HTERT RPE-1 (cell line): ENCODE results near the gene DGAT2.

Source experiments
- in situ Hi-C: fragments of 300-500 bp; cut with MboI; formaldehyde crosslinking; loops from 4 replicates; pipeline ENCODE4 v1.14.3; 2020; ENCODE audit warnings: low sequenced_read_pairs

DGAT2 gene

DNA sequence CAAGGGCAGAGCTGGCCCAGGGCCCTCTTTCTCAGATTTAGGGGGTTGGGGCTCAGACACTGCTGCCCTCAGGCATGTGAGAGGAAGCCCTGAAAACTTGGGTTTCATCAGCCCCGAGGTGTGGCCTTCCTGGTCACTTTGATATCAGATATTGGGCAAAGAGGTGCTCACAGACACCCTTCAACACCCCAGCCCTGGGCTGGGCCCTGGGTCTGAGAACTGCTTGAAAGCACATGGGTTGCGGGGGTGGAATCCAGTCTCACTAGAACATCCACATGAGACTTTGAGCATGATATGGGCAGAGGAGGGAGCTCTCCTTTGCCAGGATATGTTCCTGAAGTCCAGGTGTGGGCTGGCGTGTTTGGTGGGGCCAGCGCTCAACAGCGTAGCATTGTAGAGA lies 10.4 kb downstream of the DGAT2 start:
- in situ Hi-C loops, result no loop called here

GRCh38 chr11:75779960-75780359 lies 11.4 kb downstream of the DGAT2 start:
- in situ Hi-C loops, result no loop called here

DNA sequence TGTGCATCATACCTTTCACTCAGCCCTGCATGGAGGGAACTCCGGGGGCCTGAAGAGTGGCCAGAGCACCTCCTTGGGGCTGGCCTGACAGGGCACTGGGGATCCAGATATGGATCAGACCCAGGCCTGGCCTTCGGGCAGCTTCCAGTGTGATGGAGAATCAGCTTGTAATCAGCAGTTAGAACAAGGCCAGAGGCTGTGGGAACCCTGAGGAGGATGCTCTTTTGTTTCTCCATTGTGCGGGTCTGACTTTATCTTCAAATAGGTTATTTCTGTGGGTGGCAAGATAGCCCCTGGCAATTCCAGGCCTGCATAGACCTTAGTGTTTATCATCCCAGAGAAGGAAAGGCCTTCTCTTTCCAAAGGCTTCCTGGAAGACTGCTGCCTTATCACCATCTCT lies 12.3 kb downstream of the DGAT2 start:
- in situ Hi-C loops, result no loop called here

- in situ Hi-C loops, result no loop called here
Observed at GRCh38 chr11:75781296-75781695, 12.7 kb downstream of the DGAT2 start.

DNA sequence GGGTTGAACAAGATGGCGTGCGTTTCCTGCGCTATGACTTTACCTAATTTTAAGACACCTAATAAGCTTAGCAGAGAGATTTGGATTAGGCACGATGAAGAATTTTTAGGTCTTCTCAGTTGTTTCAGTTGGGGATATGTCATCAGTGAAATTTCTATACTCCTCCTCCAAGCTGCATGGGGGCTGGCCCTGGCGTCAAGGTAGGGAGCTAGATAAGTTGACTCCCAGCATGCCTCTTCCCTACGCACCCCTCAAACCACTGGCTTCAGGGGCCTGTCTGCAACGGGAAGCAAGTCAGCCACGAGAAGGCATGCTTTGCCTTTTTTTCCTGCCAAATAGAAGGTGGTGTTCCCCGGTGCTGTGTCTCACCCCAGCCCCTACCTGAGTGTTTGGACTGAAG lies 13.3 kb downstream of the DGAT2 start:
- in situ Hi-C loops, result no loop called here

- in situ Hi-C loops, result no loop called here
Observed at GRCh38 chr11:75782540-75783263, 14.1 kb downstream of the DGAT2 start.

DNA sequence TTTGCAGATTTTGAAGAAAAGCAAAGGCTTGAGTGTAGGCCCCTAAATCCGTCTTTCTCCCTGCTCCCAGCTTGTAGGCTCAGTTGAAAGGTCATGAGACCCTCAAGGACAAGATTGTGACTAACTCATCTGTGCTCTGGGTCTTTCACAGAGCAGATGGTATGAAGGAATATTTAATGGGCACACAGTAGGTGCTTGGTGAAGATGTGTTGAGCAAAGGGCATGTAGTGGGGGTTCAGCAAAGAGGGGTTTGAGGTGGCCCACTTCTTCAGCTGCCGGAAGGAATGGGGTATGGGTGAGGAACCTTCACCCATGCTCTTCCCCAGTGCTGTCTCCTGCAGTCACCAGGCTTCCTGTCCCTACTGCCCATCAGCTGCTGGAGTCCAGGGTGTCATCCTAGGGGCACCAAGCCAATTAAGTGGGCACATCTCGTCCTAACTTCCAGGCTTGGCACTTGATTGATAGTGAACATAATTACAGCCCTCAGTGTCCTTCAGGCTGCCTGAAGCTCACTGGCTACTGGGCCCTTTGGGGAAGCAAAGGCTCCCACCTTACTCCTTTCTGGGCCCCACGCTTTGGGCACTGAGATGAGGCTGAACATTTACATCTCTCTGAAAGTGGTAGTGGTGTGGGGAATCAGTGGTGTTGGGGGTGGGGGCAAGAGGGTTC lies 15.0 kb downstream of the DGAT2 start:
- in situ Hi-C loops, result no loop called here

GRCh38 chr11:75784085-75784478 lies 15.5 kb downstream of the DGAT2 start:
- in situ Hi-C loops, result no loop called here

- in situ Hi-C loops, result no loop called here
Observed at GRCh38 chr11:75784506-75784905, 15.9 kb downstream of the DGAT2 start.

DNA sequence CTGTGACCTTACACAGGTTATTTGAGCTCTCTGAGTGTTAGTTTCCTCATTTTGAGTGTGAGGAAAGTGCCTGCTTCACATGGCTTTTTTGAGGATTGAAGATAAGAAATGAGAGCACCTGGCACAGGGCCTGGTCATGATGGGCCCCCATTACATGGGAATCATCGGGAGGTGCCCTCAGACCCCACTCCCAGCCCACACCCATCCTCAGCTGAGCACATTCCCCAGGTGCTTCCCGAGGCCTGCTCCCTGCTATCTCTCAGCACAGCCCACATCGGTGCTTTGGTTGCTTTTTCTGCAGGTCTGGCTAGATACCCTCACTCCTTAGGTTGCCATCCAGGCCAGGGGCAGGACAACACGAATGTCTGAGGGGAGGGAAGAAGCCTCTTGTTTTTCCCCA lies 16.6 kb downstream of the DGAT2 start:
- in situ Hi-C loops, result no loop called here

DNA sequence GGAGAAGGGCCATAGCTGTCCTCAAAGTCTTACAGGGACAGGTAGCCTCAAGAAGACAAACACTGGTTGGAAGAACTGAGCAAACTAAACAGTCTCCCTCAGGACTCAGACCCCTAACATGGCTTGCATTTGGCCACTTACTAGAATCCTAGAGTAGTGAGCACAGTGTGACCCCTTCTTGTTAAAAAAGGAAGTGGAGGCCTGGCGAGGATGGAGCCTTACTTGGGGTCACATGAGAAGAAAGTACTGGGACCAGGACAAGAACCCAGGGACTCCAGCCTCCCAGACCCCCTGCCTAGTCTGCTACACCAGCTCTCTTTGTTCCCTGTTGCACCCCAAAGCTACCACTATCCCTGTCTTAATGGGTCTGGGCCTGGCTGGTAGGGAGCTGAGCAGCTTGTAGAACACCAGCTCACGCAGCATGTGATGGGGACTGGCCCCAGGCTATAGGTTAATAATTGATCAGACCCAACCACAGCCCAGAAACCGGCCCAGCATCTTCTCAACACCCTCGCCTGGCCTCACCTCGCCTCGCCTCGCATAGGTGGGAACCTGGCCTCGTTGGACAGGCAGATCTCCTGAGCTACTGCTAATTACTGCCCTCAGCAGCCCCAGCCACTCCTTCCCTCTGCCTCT lies 17.6 kb downstream of the DGAT2 start:
- in situ Hi-C loops, result no loop called here

DNA sequence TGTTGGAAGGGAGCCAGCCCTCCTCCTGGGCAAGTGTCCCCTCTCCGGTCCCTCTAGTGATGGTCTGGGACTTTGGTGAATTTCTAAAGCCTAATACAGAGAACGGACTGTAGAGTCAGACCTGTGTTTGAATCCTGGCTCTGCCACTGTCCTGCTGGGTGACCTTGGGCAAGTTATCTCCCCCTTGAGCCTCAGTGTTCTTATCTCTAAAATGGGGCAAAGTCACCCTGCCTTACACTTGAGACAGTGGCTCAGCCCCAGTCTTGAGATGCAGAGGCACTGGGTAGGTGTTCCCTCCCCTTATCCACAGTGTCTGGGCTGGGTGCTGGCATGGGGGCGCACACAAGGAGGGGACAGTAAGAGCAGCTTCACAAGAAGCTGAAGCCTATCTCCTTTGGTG lies 20.9 kb downstream of the DGAT2 start:
- in situ Hi-C loops, result no loop called here

DNA sequence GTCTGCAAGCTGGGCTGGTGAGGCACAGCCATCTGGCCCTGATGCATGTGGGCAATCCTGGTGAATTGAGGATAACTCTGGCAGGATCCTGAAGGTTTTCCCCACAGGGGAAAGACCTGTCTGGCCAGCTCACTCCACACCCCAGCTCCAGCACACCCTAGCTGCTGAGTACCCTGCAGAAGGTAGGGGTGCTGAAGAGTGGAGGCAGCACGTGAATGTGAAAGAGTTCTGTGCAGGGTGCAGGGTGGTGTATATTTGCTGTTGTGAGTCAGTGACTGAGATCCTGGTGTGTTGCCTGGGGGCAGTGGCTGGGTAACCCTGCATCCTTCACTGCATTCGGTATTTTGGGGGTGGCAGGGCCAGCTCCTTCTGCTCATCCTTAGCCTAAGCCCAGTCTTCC lies 22.4 kb downstream of the DGAT2 start:
- in situ Hi-C loops, result no loop called here

DNA sequence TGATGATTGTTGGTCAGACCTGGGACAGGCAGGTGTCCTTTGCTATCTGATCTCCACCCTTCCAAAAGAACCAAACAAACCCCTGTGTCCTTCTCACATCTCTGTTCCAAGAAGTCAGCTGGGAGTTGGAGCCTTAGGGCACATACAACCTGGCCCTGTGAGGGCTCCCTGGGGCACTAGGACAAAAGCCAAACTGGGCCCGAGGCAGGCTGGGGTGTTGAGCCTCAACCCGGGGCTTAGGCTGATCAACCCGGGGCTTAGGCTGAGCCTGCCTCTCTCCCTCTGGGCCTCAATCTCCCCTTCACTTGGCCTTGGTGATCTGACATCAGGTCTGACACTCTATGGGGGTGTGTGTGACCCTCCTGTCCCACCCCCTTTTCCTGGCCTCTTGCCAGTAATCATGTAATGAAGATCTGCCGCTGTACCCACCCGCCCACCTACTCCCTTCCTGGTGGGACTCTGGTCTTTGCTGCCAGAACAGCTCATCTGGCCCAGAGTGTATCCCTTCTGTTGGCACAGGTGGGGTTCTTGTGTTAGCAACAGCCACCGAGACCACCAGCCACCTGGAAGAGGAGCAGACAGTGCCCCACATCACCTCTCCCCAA lies 23.7 kb downstream of the DGAT2 start:
- in situ Hi-C loops, result no loop called here

- in situ Hi-C loops, result no loop called here
Observed at GRCh38 chr11:75792997-75793800, 24.6 kb downstream of the DGAT2 start.

GRCh38 chr11:75793966-75794365 lies 25.4 kb downstream of the DGAT2 start:
- in situ Hi-C loops, result no loop called here

DNA sequence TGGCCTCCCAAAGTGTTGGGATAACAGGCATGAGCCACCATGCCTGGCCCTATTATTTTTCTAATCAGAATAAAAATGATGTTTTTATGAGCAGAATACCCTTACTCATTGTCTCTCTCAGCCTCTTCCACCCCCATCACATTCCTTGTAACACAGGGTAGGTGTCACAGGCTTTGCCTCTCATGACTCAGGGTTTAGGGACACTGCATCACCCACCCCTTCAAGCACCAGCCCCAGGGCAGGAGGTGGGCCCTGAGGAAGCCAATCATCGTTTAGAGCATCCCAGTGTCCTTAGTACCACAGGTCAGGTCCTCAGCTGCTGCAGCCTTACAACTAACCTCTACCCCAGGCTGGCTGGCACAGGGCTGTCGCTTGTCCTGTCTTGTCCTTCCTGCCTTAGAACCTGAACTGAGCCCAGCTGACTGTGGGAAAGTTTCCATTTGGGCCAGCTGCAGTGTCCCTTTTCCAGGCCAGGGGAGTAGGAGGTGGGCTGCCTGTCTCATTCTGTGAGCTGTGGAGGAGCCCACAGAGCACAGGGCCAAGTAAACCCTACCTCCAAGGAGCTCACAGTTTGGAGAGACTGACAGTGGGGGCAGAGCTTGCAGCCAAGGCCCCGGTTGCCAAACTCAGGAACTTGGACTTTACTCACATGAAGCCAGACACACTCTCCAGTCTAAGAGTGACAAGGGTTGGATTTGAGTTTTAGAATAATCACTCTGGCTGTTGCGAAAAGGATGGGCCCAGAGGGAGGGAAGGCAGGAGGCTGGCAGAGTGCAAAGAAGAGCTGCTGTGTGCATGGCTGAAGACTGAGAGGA lies 26.9 kb downstream of the DGAT2 start:
- in situ Hi-C loops, result no loop called here

DNA sequence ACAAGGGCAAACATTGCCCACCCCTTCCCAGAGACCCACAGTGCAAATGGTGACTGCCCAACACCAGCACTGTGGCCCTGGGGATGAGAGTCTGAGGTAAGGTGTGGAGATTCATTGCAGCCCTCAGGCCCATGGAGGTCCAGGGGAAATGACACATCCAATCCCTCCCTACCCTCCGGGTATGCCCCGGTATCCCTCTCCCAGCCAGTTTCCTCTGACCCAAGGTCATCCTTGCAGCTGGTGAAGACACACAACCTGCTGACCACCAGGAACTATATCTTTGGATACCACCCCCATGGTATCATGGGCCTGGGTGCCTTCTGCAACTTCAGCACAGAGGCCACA lies 27.5 kb downstream of the DGAT2 start:
- in situ Hi-C loops, result no loop called here

DNA sequence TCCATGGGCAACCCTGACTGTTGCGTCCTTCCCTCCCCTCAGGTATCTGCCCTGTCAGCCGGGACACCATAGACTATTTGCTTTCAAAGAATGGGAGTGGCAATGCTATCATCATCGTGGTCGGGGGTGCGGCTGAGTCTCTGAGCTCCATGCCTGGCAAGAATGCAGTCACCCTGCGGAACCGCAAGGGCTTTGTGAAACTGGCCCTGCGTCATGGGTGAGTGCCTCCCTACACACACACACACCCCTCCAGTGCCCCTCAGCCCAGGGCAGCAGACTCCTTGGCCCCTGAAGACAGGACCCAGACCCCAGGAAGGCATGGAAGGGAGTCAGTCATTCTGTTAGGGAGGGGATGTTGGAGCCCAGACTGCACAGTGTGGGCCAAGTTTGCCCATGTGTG lies 28.5 kb downstream of the DGAT2 start:
- in situ Hi-C loops, result no loop called here

- in situ Hi-C loops, result no loop called here
Observed at GRCh38 chr11:75797792-75798191, 29.2 kb downstream of the DGAT2 start.
